ENCODE results near the gene BICRAL. TPM values are rescaled to one million over a fixed set of nuclear protein-coding genes. Genes with fewer than 3 reads are reported as not detected.

The BICRAL gene
- total RNA-seq, 3 donors from 2014 or later (not counting 1 experiment from before 2014, with no cell fraction given): 31.1 to 43.4 (median 37.1) TPM

GRCh38 chr6:42764911-42765648 is 16.8 kb upstream of the BICRAL start:
- Mint-ChIP-seq H3K4me1 (peaks cover 43 to 45% of the 10 kb centered on the region in 2 donors), H3K27ac (peak overlapping the region; percentile 88 to 94), H3K36me3 (no peaks in the 10 kb centered on the region), H3K4me3 (no peak overlapping the region), H3K9me3 (no peaks in the 10 kb centered on the region), H3K27me3 (ENCODE audit: low read depth in 2 of 2) (no peaks in the 10 kb centered on the region)
- no peaks in the 10 kb centered on the region for H3K36me3 ChIP-seq (ENCODE audit: control insufficient read depth, insufficient read depth, low read length)
- no peaks in the 10 kb centered on the region for H3K9me3 ChIP-seq (ENCODE audit: control insufficient read depth, insufficient read depth, low read length)
- no peak overlapping the region for H3K27ac ChIP-seq (ENCODE audit: low read length)
- no peak for DNase-seq
- H3K4me1 ChIP-seq (ENCODE audit: control insufficient read depth, insufficient read depth, low read length): peaks cover 29% of the 10 kb centered on the region
- intact Hi-C loops (cut with micrococcal nuclease): no loop called here
- H3K27me3 ChIP-seq (ENCODE audit: control insufficient read depth, insufficient read depth, low read length): no peaks in the 10 kb centered on the region
- no peak for ATAC-seq
- TF ChIP-seq, protein P1, sequence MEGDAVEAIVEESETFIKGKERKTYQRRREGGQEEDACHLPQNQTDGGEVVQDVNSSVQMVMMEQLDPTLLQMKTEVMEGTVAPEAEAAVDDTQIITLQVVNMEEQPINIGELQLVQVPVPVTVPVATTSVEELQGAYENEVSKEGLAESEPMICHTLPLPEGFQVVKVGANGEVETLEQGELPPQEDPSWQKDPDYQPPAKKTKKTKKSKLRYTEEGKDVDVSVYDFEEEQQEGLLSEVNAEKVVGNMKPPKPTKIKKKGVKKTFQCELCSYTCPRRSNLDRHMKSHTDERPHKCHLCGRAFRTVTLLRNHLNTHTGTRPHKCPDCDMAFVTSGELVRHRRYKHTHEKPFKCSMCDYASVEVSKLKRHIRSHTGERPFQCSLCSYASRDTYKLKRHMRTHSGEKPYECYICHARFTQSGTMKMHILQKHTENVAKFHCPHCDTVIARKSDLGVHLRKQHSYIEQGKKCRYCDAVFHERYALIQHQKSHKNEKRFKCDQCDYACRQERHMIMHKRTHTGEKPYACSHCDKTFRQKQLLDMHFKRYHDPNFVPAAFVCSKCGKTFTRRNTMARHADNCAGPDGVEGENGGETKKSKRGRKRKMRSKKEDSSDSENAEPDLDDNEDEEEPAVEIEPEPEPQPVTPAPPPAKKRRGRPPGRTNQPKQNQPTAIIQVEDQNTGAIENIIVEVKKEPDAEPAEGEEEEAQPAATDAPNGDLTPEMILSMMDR (IDR thresholded peaks at IDR 0.05): no peak
- no peak overlapping the region for H3K4me3 ChIP-seq (ENCODE audit: low read length)
- WGBS (ENCODE audit: insufficient coverage): 92% methylated on average over 9 of the region's 9 CpGs

- TF ChIP-seq, protein P1 (IDR thresholded peaks at IDR 0.05): no peak
- intact Hi-C loops (cut with micrococcal nuclease): no loop called here
- Mint-ChIP-seq H3K4me3 (peak overlapping the region; percentile 82), H3K4me1 (peaks cover 52% of the 10 kb centered on the region in 2 donors), H3K36me3 (no peaks in the 10 kb centered on the region), H3K27ac (peak overlapping the region; percentile 88 to 94), H3K27me3 (ENCODE audit: low read depth in 2 of 2) (no peaks in the 10 kb centered on the region), H3K9me3 (no peaks in the 10 kb centered on the region)
- H3K4me3 ChIP-seq (ENCODE audit: low read length): no peak overlapping the region
- H3K4me1 ChIP-seq (ENCODE audit: control insufficient read depth, insufficient read depth, low read length): peaks cover 39% of the 10 kb centered on the region
- H3K9me3 ChIP-seq (ENCODE audit: control insufficient read depth, insufficient read depth, low read length): no peaks in the 10 kb centered on the region
- 71% methylated on average over 5 of the region's 5 CpGs for WGBS (ENCODE audit: insufficient coverage)
- DNase-seq: peak in 1 of 2 donors; percentile 50
- H3K27me3 ChIP-seq (ENCODE audit: control insufficient read depth, insufficient read depth, low read length): no peaks in the 10 kb centered on the region
- H3K36me3 ChIP-seq (ENCODE audit: control insufficient read depth, insufficient read depth, low read length): no peaks in the 10 kb centered on the region
- H3K27ac ChIP-seq (ENCODE audit: low read length): peak overlapping the region; percentile 40
- ATAC-seq: peak in 2 of 3 donors; percentile 7 to 16
Measured at GRCh38 chr6:42766163-42766670, 15.6 kb upstream of the BICRAL start.

- H3K27ac Mint-ChIP-seq: peak overlapping the region; percentile 16 to 96
Measured at GRCh38 chr6:42769051-42769450, 12.8 kb upstream of the BICRAL start.

More at GRCh38 chr6:42769051-42769450, 12.8 kb upstream of the BICRAL start:
- no peaks in the 10 kb centered on the region for H3K9me3 ChIP-seq (ENCODE audit: control insufficient read depth, insufficient read depth, low read length)
- no peak overlapping the region for H3K4me3 ChIP-seq (ENCODE audit: low read length)
- H3K27me3 Mint-ChIP-seq (ENCODE audit: low read depth in 2 of 2): peaks cover 0 to 3% of the 10 kb centered on the region in 2 donors
- ATAC-seq (no peak), DNase-seq (no peak)
- intact Hi-C loops (cut with micrococcal nuclease): no loop called here
- H3K36me3 ChIP-seq (ENCODE audit: control insufficient read depth, insufficient read depth, low read length): no peaks in the 10 kb centered on the region
- H3K4me3 Mint-ChIP-seq: no peak overlapping the region
- no peaks in the 10 kb centered on the region for H3K27me3 ChIP-seq (ENCODE audit: control insufficient read depth, insufficient read depth, low read length)
- H3K27ac ChIP-seq (ENCODE audit: low read length): no peak overlapping the region
- TF ChIP-seq, protein P1 (IDR thresholded peaks at IDR 0.05): no peak
- H3K4me1 Mint-ChIP-seq: peaks cover 68 to 73% of the 10 kb centered on the region in 2 donors
- H3K9me3 Mint-ChIP-seq: no peaks in the 10 kb centered on the region
- H3K4me1 ChIP-seq (ENCODE audit: control insufficient read depth, insufficient read depth, low read length): peaks cover 65% of the 10 kb centered on the region
- WGBS (ENCODE audit: insufficient coverage): 95% methylated on average over 4 of the region's 4 CpGs
- no peaks in the 10 kb centered on the region for H3K36me3 Mint-ChIP-seq

Data from natural killer cell (primary cell).